Nephron (organoid): ENCODE data around the gene MS4A2.
"Not testable (repeated sequence)": the region's sequence is repeated elsewhere in the genome, so short reads cannot be mapped to it uniquely, and the experiment has no call there.

Experiments
- H3K27ac Mint-ChIP-seq, 3 experiments: 2 replicates each; pipeline ENCODE4 v1.8.0; 2020; ENCODE audit warnings: mixed read lengths in 3 of 3, mild to moderate bottlenecking in 2 of 3, moderate library complexity in 1 of 3
- H3K27me3 Mint-ChIP-seq: 2 replicates; pipeline ENCODE4 v1.8.0; 2021; ENCODE audit warnings: low read depth, mild to moderate bottlenecking, moderate library complexity, mixed read lengths
- H3K36me3 Mint-ChIP-seq: 2 replicates; pipeline ENCODE4 v1.8.0; 2020; ENCODE audit warnings: low read depth, mixed read lengths
- H3K4me1 Mint-ChIP-seq: 2 replicates; pipeline ENCODE4 v1.8.0; 2020; ENCODE audit warnings: mixed read lengths
- H3K4me3 Mint-ChIP-seq, 3 experiments: 2 replicates each; pipeline ENCODE4 v1.8.0; 2020; ENCODE audit warnings: mild to moderate bottlenecking in 3 of 3, mixed read lengths in 3 of 3, moderate library complexity in 2 of 3
- H3K9me3 Mint-ChIP-seq: 2 replicates; pipeline ENCODE4 v1.8.0; 2020; ENCODE audit warnings: mixed read lengths
- CTCF ChIP-seq, 3 experiments: fragments of 200-600 bp; sonication (generic); IDR thresholded peaks; one replicate each; pipeline ENCODE4 v1.5.0; 2021; ENCODE audit warnings: antibody characterized with exemption in 3 of 3; ENCODE audit not compliant: unreplicated experiment in 3 of 3

The MS4A2 gene

GRCh38 chr11:60088364-60088763 lies at the start of gene MS4A2:
TSS of gene MS4A2 (plus strand) at chr11:60088664. CDS start at chr11:60088766, 102 bp downstream.
- TF ChIP-seq CTCF (IDR thresholded peaks at IDR 0.05; ENCODE audit: unreplicated experiment in 3 of 3) = no peak
- no peaks in the 10 kb centered on the region for H3K36me3 Mint-ChIP-seq
- H3K4me3 Mint-ChIP-seq = no peak within 1 kb of the TSS
- H3K4me1 Mint-ChIP-seq = no peaks in the 10 kb centered on the region
- no peak within 1 kb of the TSS for H3K27ac Mint-ChIP-seq
- no peaks in the 10 kb centered on the region for H3K27me3 Mint-ChIP-seq
- no peaks in the 10 kb centered on the region for H3K9me3 Mint-ChIP-seq

GRCh38 chr11:60040109-60040508 lies 48.4 kb upstream of the MS4A2 start, which contains the start of gene OOSP2:
TSS of gene OOSP2 (plus strand) at chr11:60040409. CDS start at chr11:60040460, 51 bp downstream.
- Mint-ChIP-seq H3K36me3 (no peaks in the 10 kb centered on the region), H3K4me3 (no peak within 1 kb of the TSS), H3K9me3 (no peaks in the 10 kb centered on the region), H3K27ac (no peak within 1 kb of the TSS), H3K4me1 (no peaks in the 10 kb centered on the region), H3K27me3 (no peaks in the 10 kb centered on the region)
- no peak for TF ChIP-seq CTCF (IDR thresholded peaks at IDR 0.05; ENCODE audit: unreplicated experiment in 3 of 3)

- H3K9me3 Mint-ChIP-seq, H3K27ac Mint-ChIP-seq, H3K36me3 Mint-ChIP-seq, H3K4me1 Mint-ChIP-seq, H3K4me3 Mint-ChIP-seq, H3K27me3 Mint-ChIP-seq: not testable (repeated sequence)
Measured at GRCh38 chr11:60050422-60050821, 38.0 kb upstream of the MS4A2 start.

GRCh38 chr11:60050839-60051238 lies 37.6 kb upstream of the MS4A2 start:
- H3K27me3 Mint-ChIP-seq, H3K9me3 Mint-ChIP-seq, H3K36me3 Mint-ChIP-seq, H3K4me1 Mint-ChIP-seq, H3K4me3 Mint-ChIP-seq, H3K27ac Mint-ChIP-seq: not testable (repeated sequence)

- Mint-ChIP-seq H3K4me1 (no peaks in the 10 kb centered on the region), H3K27me3 (no peaks in the 10 kb centered on the region), H3K4me3 (no peak within 1 kb of the TSS), H3K27ac (no peak within 1 kb of the TSS), H3K9me3 (no peaks in the 10 kb centered on the region), H3K36me3 (no peaks in the 10 kb centered on the region)
- no peak for TF ChIP-seq CTCF (IDR thresholded peaks at IDR 0.05; ENCODE audit: unreplicated experiment in 3 of 3)
Measured at GRCh38 chr11:60056349-60056969, 32.0 kb upstream of the MS4A2 start, which contains the start of gene MS4A3. TSS of gene MS4A3 (plus strand) at chr11:60056665. CDS start at chr11:60061161, 4,496 bp downstream.

- no peaks in the 10 kb centered on the region for H3K27me3 Mint-ChIP-seq
- no peaks in the 10 kb centered on the region for H3K36me3 Mint-ChIP-seq
- H3K27ac Mint-ChIP-seq = no peak overlapping the region
- no peaks in the 10 kb centered on the region for H3K9me3 Mint-ChIP-seq
- H3K4me1 Mint-ChIP-seq = no peaks in the 10 kb centered on the region
- no peak overlapping the region for H3K4me3 Mint-ChIP-seq
- TF ChIP-seq CTCF (IDR thresholded peaks at IDR 0.05; ENCODE audit: unreplicated experiment in 3 of 3) = no peak
Measured at GRCh38 chr11:60059052-60059451, 29.4 kb upstream of the MS4A2 start.

- H3K4me3 Mint-ChIP-seq = no peak overlapping the region
Measured at GRCh38 chr11:60059521-60060240, 28.8 kb upstream of the MS4A2 start.

More at GRCh38 chr11:60059521-60060240, 28.8 kb upstream of the MS4A2 start:
- no peaks in the 10 kb centered on the region for H3K4me1 Mint-ChIP-seq
- no peak overlapping the region for H3K27ac Mint-ChIP-seq
- no peaks in the 10 kb centered on the region for H3K36me3 Mint-ChIP-seq
- H3K27me3 Mint-ChIP-seq = no peaks in the 10 kb centered on the region
- no peak for TF ChIP-seq CTCF (IDR thresholded peaks at IDR 0.05; ENCODE audit: unreplicated experiment in 3 of 3)
- H3K9me3 Mint-ChIP-seq = no peaks in the 10 kb centered on the region
